Activated naive CD8-positive, alpha-beta T cell treated with anti-CD3 and anti-CD28 coated beads for 36 hours (primary cell): ENCODE data around the gene BEST3. TPM values are rescaled to one million over a fixed set of nuclear protein-coding genes. Genes with fewer than 3 reads are reported as not detected.

Experiments used
- DNase-seq: peaks from one replicate; pipeline ENCODE4 v3.0.0; 2021
- H3K27ac Mint-ChIP-seq: one replicate; pipeline ENCODE4 v1.8.0; 2022; ENCODE audit warnings: mild to moderate bottlenecking, moderate library complexity, mixed read lengths
- H3K27me3 Mint-ChIP-seq: one replicate; pipeline ENCODE4 v1.8.0; 2022; ENCODE audit warnings: mild to moderate bottlenecking, mixed read lengths
- H3K36me3 Mint-ChIP-seq: one replicate; pipeline ENCODE4 v1.8.0; 2021; ENCODE audit warnings: mild to moderate bottlenecking, mixed read lengths
- H3K4me1 Mint-ChIP-seq: one replicate; pipeline ENCODE4 v1.8.0; 2021; ENCODE audit warnings: mixed read lengths
- H3K4me3 Mint-ChIP-seq: one replicate; pipeline ENCODE4 v1.8.0; 2022; ENCODE audit warnings: mild to moderate bottlenecking, moderate library complexity, mixed read lengths
- H3K9me3 Mint-ChIP-seq: one replicate; pipeline ENCODE4 v1.8.0; 2022; ENCODE audit warnings: mixed read lengths
- total RNA-seq, 2 experiments: library from RNA; stranded (reverse); gene quantifications; one replicate each; pipeline ENCODE4 v1.2.3, GENCODE V29; 2021

Gene BEST3
- total RNA-seq, 2 experiments from 2014 or later: not detected

- Mint-ChIP-seq H3K9me3 (no peaks in the 10 kb centered on the region), H3K27ac (no peak overlapping the region), H3K27me3 (peaks cover 25% of the 10 kb centered on the region), H3K36me3 (no peaks in the 10 kb centered on the region), H3K4me1 (no peaks in the 10 kb centered on the region), H3K4me3 (no peak overlapping the region)
- no peak for DNase-seq
These were observed 4.1 kb upstream of the BEST3 start for GRCh38 chr12:69703146-69703642.

GRCh38 chr12:69701826-69702225 is 2.7 kb upstream of the BEST3 start:
- Mint-ChIP-seq H3K27ac (no peak overlapping the region), H3K4me3 (no peak overlapping the region), H3K27me3 (peaks cover 18% of the 10 kb centered on the region), H3K9me3 (no peaks in the 10 kb centered on the region), H3K36me3 (no peaks in the 10 kb centered on the region), H3K4me1 (no peaks in the 10 kb centered on the region)
- DNase-seq: no peak

- H3K4me1 Mint-ChIP-seq: no peaks in the 10 kb centered on the region
- peaks cover 6% of the 10 kb centered on the region for H3K27me3 Mint-ChIP-seq
- no peak for DNase-seq
- H3K27ac Mint-ChIP-seq: no peak overlapping the region
- H3K4me3 Mint-ChIP-seq: no peak overlapping the region
- no peaks in the 10 kb centered on the region for H3K36me3 Mint-ChIP-seq
- H3K9me3 Mint-ChIP-seq: no peaks in the 10 kb centered on the region
These were observed 1.0 kb downstream of the BEST3 start for GRCh38 chr12:69698054-69698453.

GRCh38 chr12:69694123-69694522 is 5.0 kb downstream of the BEST3 start:
- H3K27me3 Mint-ChIP-seq: peaks cover 7% of the 10 kb centered on the region
- no peak for DNase-seq
- peaks cover 4% of the 10 kb centered on the region for H3K4me1 Mint-ChIP-seq
- no peak overlapping the region for H3K4me3 Mint-ChIP-seq
- H3K27ac Mint-ChIP-seq: no peak overlapping the region
- no peaks in the 10 kb centered on the region for H3K36me3 Mint-ChIP-seq
- no peaks in the 10 kb centered on the region for H3K9me3 Mint-ChIP-seq

- Mint-ChIP-seq H3K4me1 (peaks cover 7% of the 10 kb centered on the region), H3K9me3 (no peaks in the 10 kb centered on the region), H3K27me3 (peaks cover 24% of the 10 kb centered on the region), H3K27ac (no peak overlapping the region), H3K36me3 (no peaks in the 10 kb centered on the region), H3K4me3 (no peak overlapping the region)
- no peak for DNase-seq
These were observed 9.5 kb downstream of the BEST3 start for GRCh38 chr12:69689638-69690037.

- H3K27me3 Mint-ChIP-seq: peaks cover 27% of the 10 kb centered on the region
- DNase-seq: peak; percentile 24
- H3K27ac Mint-ChIP-seq: no peak overlapping the region
- H3K9me3 Mint-ChIP-seq: no peaks in the 10 kb centered on the region
- H3K4me1 Mint-ChIP-seq: peaks cover 7% of the 10 kb centered on the region
- H3K36me3 Mint-ChIP-seq: no peaks in the 10 kb centered on the region
- H3K4me3 Mint-ChIP-seq: no peak overlapping the region
These were observed 10.4 kb downstream of the BEST3 start for GRCh38 chr12:69688471-69689427.

GRCh38 chr12:69688021-69688420 is 11.1 kb downstream of the BEST3 start:
- DNase-seq: no peak
- no peak overlapping the region for H3K4me3 Mint-ChIP-seq
- no peaks in the 10 kb centered on the region for H3K9me3 Mint-ChIP-seq
- H3K36me3 Mint-ChIP-seq: no peaks in the 10 kb centered on the region
- no peak overlapping the region for H3K27ac Mint-ChIP-seq
- peaks cover 7% of the 10 kb centered on the region for H3K4me1 Mint-ChIP-seq
- peaks cover 27% of the 10 kb centered on the region for H3K27me3 Mint-ChIP-seq

GRCh38 chr12:69687390-69687789 is 11.7 kb downstream of the BEST3 start:
- peaks cover 27% of the 10 kb centered on the region for H3K27me3 Mint-ChIP-seq
- DNase-seq: no peak
- H3K4me1 Mint-ChIP-seq: peaks cover 7% of the 10 kb centered on the region
- no peak overlapping the region for H3K27ac Mint-ChIP-seq
- H3K4me3 Mint-ChIP-seq: no peak overlapping the region
- H3K9me3 Mint-ChIP-seq: no peaks in the 10 kb centered on the region
- no peaks in the 10 kb centered on the region for H3K36me3 Mint-ChIP-seq

- no peak for DNase-seq
- Mint-ChIP-seq H3K9me3 (no peaks in the 10 kb centered on the region), H3K4me3 (no peak overlapping the region), H3K4me1 (peaks cover 7% of the 10 kb centered on the region), H3K27me3 (peaks cover 27% of the 10 kb centered on the region), H3K36me3 (no peaks in the 10 kb centered on the region), H3K27ac (no peak overlapping the region)
These were observed 12.4 kb downstream of the BEST3 start for GRCh38 chr12:69686731-69687130.

GRCh38 chr12:69685810-69686209 is 13.3 kb downstream of the BEST3 start:
- peaks cover 7% of the 10 kb centered on the region for H3K4me1 Mint-ChIP-seq
- H3K4me3 Mint-ChIP-seq: no peak overlapping the region
- H3K27me3 Mint-ChIP-seq: peaks cover 25% of the 10 kb centered on the region
- no peak for DNase-seq
- H3K9me3 Mint-ChIP-seq: no peaks in the 10 kb centered on the region
- H3K36me3 Mint-ChIP-seq: no peaks in the 10 kb centered on the region
- H3K27ac Mint-ChIP-seq: no peak overlapping the region

GRCh38 chr12:69684466-69684865 is 14.6 kb downstream of the BEST3 start:
- H3K27ac Mint-ChIP-seq: no peak overlapping the region
- no peak for DNase-seq
- peaks cover 21% of the 10 kb centered on the region for H3K27me3 Mint-ChIP-seq
- H3K4me3 Mint-ChIP-seq: no peak overlapping the region
- no peaks in the 10 kb centered on the region for H3K36me3 Mint-ChIP-seq
- H3K4me1 Mint-ChIP-seq: peaks cover 5% of the 10 kb centered on the region
- no peaks in the 10 kb centered on the region for H3K9me3 Mint-ChIP-seq

- H3K27me3 Mint-ChIP-seq: peaks cover 22% of the 10 kb centered on the region
- no peaks in the 10 kb centered on the region for H3K36me3 Mint-ChIP-seq
These were observed 16.9 kb downstream of the BEST3 start for GRCh38 chr12:69682110-69682755.

GRCh38 chr12:69679119-69679518 is 20.0 kb downstream of the BEST3 start:
- H3K27ac Mint-ChIP-seq: no peak overlapping the region
- peaks cover 6% of the 10 kb centered on the region for H3K27me3 Mint-ChIP-seq
- H3K9me3 Mint-ChIP-seq: no peaks in the 10 kb centered on the region
- H3K4me1 Mint-ChIP-seq: no peaks in the 10 kb centered on the region
- DNase-seq: no peak
- no peak overlapping the region for H3K4me3 Mint-ChIP-seq
- no peaks in the 10 kb centered on the region for H3K36me3 Mint-ChIP-seq

More at GRCh38 chr12:69682110-69682755, 16.9 kb downstream of the BEST3 start:
- no peak overlapping the region for H3K4me3 Mint-ChIP-seq
- H3K4me1 Mint-ChIP-seq: no peaks in the 10 kb centered on the region
- H3K9me3 Mint-ChIP-seq: no peaks in the 10 kb centered on the region
- no peak overlapping the region for H3K27ac Mint-ChIP-seq
- no peak for DNase-seq

- H3K9me3 Mint-ChIP-seq: no peaks in the 10 kb centered on the region
- H3K36me3 Mint-ChIP-seq: no peaks in the 10 kb centered on the region
- peaks cover 3% of the 10 kb centered on the region for H3K27me3 Mint-ChIP-seq
These were observed 22.7 kb downstream of the BEST3 start for GRCh38 chr12:69676257-69677012.

GRCh38 chr12:69672195-69672594 is 26.9 kb downstream of the BEST3 start:
- Mint-ChIP-seq H3K27ac (no peak overlapping the region), H3K9me3 (no peaks in the 10 kb centered on the region), H3K27me3 (no peaks in the 10 kb centered on the region), H3K4me1 (no peaks in the 10 kb centered on the region), H3K4me3 (no peak overlapping the region), H3K36me3 (no peaks in the 10 kb centered on the region)
- no peak for DNase-seq

More at GRCh38 chr12:69676257-69677012, 22.7 kb downstream of the BEST3 start:
- Mint-ChIP-seq H3K27ac (no peak overlapping the region), H3K4me3 (no peak overlapping the region), H3K4me1 (no peaks in the 10 kb centered on the region)
- no peak for DNase-seq
